H9 (cell line): ENCODE data around the gene MKX. TPM values are rescaled to one million over a fixed set of nuclear protein-coding genes. Genes with fewer than 3 reads are reported as not detected.

Source experiments
- DNase-seq: peaks from one replicate; pipeline ENCODE4 v3.0.0-alpha.2; 2017
- H2AFZ ChIP-seq: one replicate; pipeline ENCODE4 v1.6.1; 2013; ENCODE audit warnings: mild to moderate bottlenecking, low read length, control low read depth, moderate library complexity
- H2AK5ac ChIP-seq: 2 replicates; pipeline ENCODE4 v1.6.1; 2013; ENCODE audit warnings: low read length, control low read depth, mixed read lengths; ENCODE audit not compliant: insufficient read length
- H2BK120ac ChIP-seq: one replicate; pipeline ENCODE4 v1.6.1; 2013; ENCODE audit warnings: low read depth, mild to moderate bottlenecking, low read length, control low read depth, inconsistent platforms; ENCODE audit not compliant: poor library complexity, severe bottlenecking
- H2BK12ac ChIP-seq: 2 replicates; pipeline ENCODE4 v1.6.1; 2013; ENCODE audit warnings: low read length, control low read depth, mixed read lengths, low read depth; ENCODE audit not compliant: insufficient read length
- H2BK15ac ChIP-seq: 2 replicates; pipeline ENCODE4 v1.6.1; 2013; ENCODE audit warnings: low read depth, low read length, control low read depth
- H2BK20ac ChIP-seq: one replicate; pipeline ENCODE4 v1.6.1; 2013; ENCODE audit warnings: low read depth, mild to moderate bottlenecking, low read length, control low read depth, inconsistent platforms; ENCODE audit not compliant: poor library complexity, severe bottlenecking
- H2BK5ac ChIP-seq: 2 replicates; pipeline ENCODE4 v1.6.1; 2013; ENCODE audit warnings: low read length, control low read depth, mixed read lengths; ENCODE audit not compliant: insufficient read length
- H3K14ac ChIP-seq: 2 replicates; pipeline ENCODE4 v1.6.1; 2013; ENCODE audit warnings: low read length, control low read depth; ENCODE audit not compliant: insufficient read depth
- H3K18ac ChIP-seq: 2 replicates; pipeline ENCODE4 v1.6.1; 2013; ENCODE audit warnings: low read depth, mild to moderate bottlenecking, mixed read lengths, low read length, control low read depth; ENCODE audit not compliant: insufficient read length
- H3K23ac ChIP-seq: 2 replicates; pipeline ENCODE4 v1.6.1; 2013; ENCODE audit warnings: low read length, control low read depth, mixed read lengths, low read depth; ENCODE audit not compliant: insufficient read length
- H3K23me2 ChIP-seq: 2 replicates; pipeline ENCODE4 v1.6.1; 2013; ENCODE audit warnings: low read depth, mild to moderate bottlenecking, mixed read lengths, low read length, control low read depth; ENCODE audit not compliant: insufficient read length, poor library complexity, severe bottlenecking
- H3K27ac ChIP-seq: 2 replicates; pipeline ENCODE4 v1.5.1; 2013; ENCODE audit warnings: low read length, control low read depth, mixed read lengths, low read depth; ENCODE audit not compliant: insufficient read length
- H3K27me3 ChIP-seq: 2 replicates; pipeline ENCODE4 v1.6.1; 2013; ENCODE audit warnings: low read length, control low read depth, inconsistent platforms; ENCODE audit not compliant: insufficient read depth
- H3K4ac ChIP-seq: 2 replicates; pipeline ENCODE4 v1.6.1; 2013; ENCODE audit warnings: low read depth, mild to moderate bottlenecking, control low read depth, inconsistent platforms, low read length, moderate library complexity
- H3K4me1 ChIP-seq: 2 replicates; pipeline ENCODE4 v1.6.1; 2013; ENCODE audit warnings: low read length, control low read depth, inconsistent platforms; ENCODE audit not compliant: insufficient read depth
- H3K4me2 ChIP-seq: 2 replicates; pipeline ENCODE4 v1.6.1; 2013; ENCODE audit warnings: low read length, control low read depth, mixed read lengths; ENCODE audit not compliant: insufficient read length, insufficient read depth
- H3K56ac ChIP-seq: 2 replicates; pipeline ENCODE4 v1.6.1; 2013; ENCODE audit warnings: low read depth, mild to moderate bottlenecking, mixed read lengths, low read length, control low read depth; ENCODE audit not compliant: insufficient read length
- H3K79me1 ChIP-seq: 2 replicates; pipeline ENCODE4 v1.6.1; 2013; ENCODE audit warnings: low read depth, mild to moderate bottlenecking, moderate library complexity, low read length, control low read depth, inconsistent platforms; ENCODE audit not compliant: insufficient read depth, poor library complexity, severe bottlenecking
- H3K79me2 ChIP-seq: 2 replicates; pipeline ENCODE4 v1.6.1; 2013; ENCODE audit warnings: low read length, control low read depth, inconsistent platforms; ENCODE audit not compliant: insufficient read depth
- H3K9ac ChIP-seq: 2 replicates; pipeline ENCODE4 v1.6.1; 2013; ENCODE audit warnings: low read length, control low read depth, mixed read lengths; ENCODE audit not compliant: insufficient read length; ENCODE audit errors: extremely low read depth
- H3K9me3 ChIP-seq: one replicate; pipeline ENCODE4 v1.6.1; 2013; ENCODE audit warnings: low read depth, low read length, inconsistent platforms; ENCODE audit not compliant: control insufficient read depth
- H3T11ph ChIP-seq: one replicate; pipeline ENCODE4 v1.6.1; 2013; ENCODE audit warnings: mild to moderate bottlenecking, low read length, control low read depth, inconsistent platforms
- H4K20me1 ChIP-seq: one replicate; pipeline ENCODE4 v1.6.1; 2013; ENCODE audit not compliant: control insufficient read depth, insufficient read length, insufficient read depth
- H4K5ac ChIP-seq: 2 replicates; pipeline ENCODE4 v1.6.1; 2013; ENCODE audit warnings: low read depth, mild to moderate bottlenecking, mixed read lengths, low read length, control low read depth; ENCODE audit not compliant: insufficient read length
- H4K8ac ChIP-seq: replicated peaks from 2 replicates; pipeline ENCODE4 v1.6.1; 2013; ENCODE audit warnings: low read length, control low read depth, mixed read lengths, low read depth; ENCODE audit not compliant: insufficient read length
- H4K91ac ChIP-seq: 2 replicates; pipeline ENCODE4 v1.6.1; 2013; ENCODE audit warnings: low read depth, mild to moderate bottlenecking, moderate library complexity, mixed read lengths, low read length, control low read depth; ENCODE audit not compliant: insufficient read length
- H3K27ac Mint-ChIP-seq, 3 experiments: 2 replicates in 2 of 3; 3 replicates in 1 of 3; pipeline ENCODE4 v1.8.0; 2020 to 2021; ENCODE audit warnings: mixed read lengths in 3 of 3, mild to moderate bottlenecking in 1 of 3, moderate library complexity in 1 of 3
- H3K27me3 Mint-ChIP-seq: 2 replicates; pipeline ENCODE4 v1.8.0; 2021; ENCODE audit warnings: low read depth, mild to moderate bottlenecking, moderate library complexity, mixed read lengths
- H3K36me3 Mint-ChIP-seq, 3 experiments: 2 replicates in 2 of 3; 3 replicates in 1 of 3; pipeline ENCODE4 v1.8.0; 2020 to 2021; ENCODE audit warnings: low read depth in 3 of 3, mixed read lengths in 3 of 3; ENCODE audit not compliant: insufficient read depth in 1 of 3
- H3K4me1 Mint-ChIP-seq, 2 experiments: 2 replicates each; pipeline ENCODE4 v1.8.0; 2020; ENCODE audit warnings: mixed read lengths in 2 of 2
- H3K4me3 Mint-ChIP-seq, 2 experiments: 2 replicates in 1 of 2; 3 replicates in 1 of 2; pipeline ENCODE4 v1.8.0; 2020 to 2021; ENCODE audit warnings: mild to moderate bottlenecking in 2 of 2, mixed read lengths in 2 of 2, moderate library complexity in 1 of 2
- H3K9me3 Mint-ChIP-seq, 2 experiments: 2 replicates in 1 of 2; 3 replicates in 1 of 2; pipeline ENCODE4 v1.8.0; 2020; ENCODE audit warnings: mild to moderate bottlenecking in 2 of 2, mixed read lengths in 2 of 2, moderate library complexity in 1 of 2
- WGBS: extraction: QIAGEN DNeasy Blood & Tissue Kit; methylation state at CpG from one replicate; pipeline ENCODE4 v1.1.7; 2013; ENCODE audit warnings: missing lambda C conversion rate, low lambda C conversion rate, mixed read lengths; ENCODE audit not compliant: insufficient read length; ENCODE audit errors: extremely low coverage; 5-methylcytosine and 5-hydroxymethylcytosine counted together
- total RNA-seq: library from RNA; stranded (reverse); gene quantifications from 2 replicates; pipeline ENCODE4 v1.2.1, GENCODE V29; 2021
- TF ChIP-seq, protein P1 (sequence below): fragments of 200-600 bp; sonication (generic); conservative IDR thresholded peaks from 3 replicates; pipeline ENCODE4 v1.8.0; 2021; ENCODE audit warnings: antibody characterized with exemption, mild to moderate bottlenecking

MKX gene
- total RNA-seq, 1 experiment from 2014 or later: 0.46 TPM

DNA sequence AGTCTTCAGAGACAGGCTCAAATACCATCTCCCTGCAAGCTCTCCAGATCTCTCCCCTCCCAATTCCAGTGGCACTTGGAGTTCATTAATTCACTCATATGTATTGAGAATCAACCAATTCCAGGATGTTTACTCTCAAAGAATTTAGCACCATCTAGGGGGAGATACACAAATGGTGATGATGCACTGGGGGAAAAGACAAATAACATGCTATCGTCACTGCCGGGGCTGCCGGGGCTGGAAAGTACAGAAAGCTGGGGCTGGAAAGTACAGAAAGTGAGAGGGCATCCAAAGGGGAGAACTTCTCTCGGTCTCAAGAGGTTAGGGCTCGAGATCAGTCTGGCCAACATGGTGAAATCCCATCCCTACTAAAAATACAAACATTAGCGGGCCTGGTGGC, 118.7 kb downstream of the MKX start:
- no peak overlapping the region for H3K4me2 ChIP-seq
- H3K79me2 ChIP-seq: no peaks in the 10 kb centered on the region
- no peaks in the 10 kb centered on the region for H3K79me1 ChIP-seq
- H3K27ac ChIP-seq: no peak overlapping the region
- Mint-ChIP-seq H3K27me3 (peaks cover 3% of the 10 kb centered on the region; the same call in 1 of the 2 replicates), H3K4me1 (peaks cover 18 to 28% of the 10 kb centered on the region in 2 experiments), H3K9me3 (no peaks in the 10 kb centered on the region), H3K4me3 (no peak overlapping the region), H3K27ac (no peak overlapping the region), H3K36me3 (no peaks in the 10 kb centered on the region)
- DNase-seq: no peak
- H3K4me1 ChIP-seq: peaks cover 2% of the 10 kb centered on the region; the same call in 1 of the 2 replicates
- H3K9me3 ChIP-seq: no peaks in the 10 kb centered on the region
- no peak overlapping the region for H2BK120ac ChIP-seq
- no peak overlapping the region for H2BK5ac ChIP-seq
- no peak overlapping the region for H3K23ac ChIP-seq
- no peak overlapping the region for H4K91ac ChIP-seq
- H4K5ac ChIP-seq: no peak overlapping the region
- H4K20me1 ChIP-seq: no peaks in the 10 kb centered on the region
- TF ChIP-seq, protein P1, sequence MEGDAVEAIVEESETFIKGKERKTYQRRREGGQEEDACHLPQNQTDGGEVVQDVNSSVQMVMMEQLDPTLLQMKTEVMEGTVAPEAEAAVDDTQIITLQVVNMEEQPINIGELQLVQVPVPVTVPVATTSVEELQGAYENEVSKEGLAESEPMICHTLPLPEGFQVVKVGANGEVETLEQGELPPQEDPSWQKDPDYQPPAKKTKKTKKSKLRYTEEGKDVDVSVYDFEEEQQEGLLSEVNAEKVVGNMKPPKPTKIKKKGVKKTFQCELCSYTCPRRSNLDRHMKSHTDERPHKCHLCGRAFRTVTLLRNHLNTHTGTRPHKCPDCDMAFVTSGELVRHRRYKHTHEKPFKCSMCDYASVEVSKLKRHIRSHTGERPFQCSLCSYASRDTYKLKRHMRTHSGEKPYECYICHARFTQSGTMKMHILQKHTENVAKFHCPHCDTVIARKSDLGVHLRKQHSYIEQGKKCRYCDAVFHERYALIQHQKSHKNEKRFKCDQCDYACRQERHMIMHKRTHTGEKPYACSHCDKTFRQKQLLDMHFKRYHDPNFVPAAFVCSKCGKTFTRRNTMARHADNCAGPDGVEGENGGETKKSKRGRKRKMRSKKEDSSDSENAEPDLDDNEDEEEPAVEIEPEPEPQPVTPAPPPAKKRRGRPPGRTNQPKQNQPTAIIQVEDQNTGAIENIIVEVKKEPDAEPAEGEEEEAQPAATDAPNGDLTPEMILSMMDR: no peak
- no peak overlapping the region for H4K8ac ChIP-seq
- no peak overlapping the region for H3K9ac ChIP-seq
- no peak overlapping the region for H2AK5ac ChIP-seq
- H2BK20ac ChIP-seq: no peak overlapping the region
- no peak overlapping the region for H2BK12ac ChIP-seq
- no peak overlapping the region for H3K18ac ChIP-seq
- no peak overlapping the region for H3K4ac ChIP-seq
- H3T11ph ChIP-seq: no peak overlapping the region
- no peak overlapping the region; the same call in 1 of the 2 replicates for H3K14ac ChIP-seq
- H2AFZ ChIP-seq: no peak overlapping the region
- H3K27me3 ChIP-seq: no peaks in the 10 kb centered on the region
- no peaks in the 10 kb centered on the region for H3K23me2 ChIP-seq
- H3K56ac ChIP-seq: no peak overlapping the region
- H2BK15ac ChIP-seq: no peak overlapping the region
- no CpG with 5 or more reads among the region's 6 CpGs for WGBS
